ENCODE measurements around the gene CST5.

DNA sequence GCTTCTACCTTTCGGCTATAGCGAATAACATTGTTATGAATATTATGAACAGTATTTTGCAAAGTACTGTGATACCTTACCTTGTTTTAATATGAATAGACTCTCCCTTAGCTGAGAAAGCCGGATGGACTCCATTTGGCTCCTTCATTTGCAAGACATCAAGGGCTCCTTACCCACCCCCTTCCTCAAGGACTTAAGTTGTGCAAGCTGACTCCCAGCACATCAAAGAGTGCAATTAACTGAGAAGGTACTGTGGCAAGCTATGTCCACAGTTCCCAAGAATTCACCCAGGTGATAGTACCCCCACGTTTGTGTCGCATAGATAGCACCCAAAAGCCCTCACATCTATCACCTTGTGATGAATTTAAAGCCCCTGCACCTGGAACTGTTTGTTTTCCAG is 11.2 kb downstream of the CST5 start:
- TF ChIP-seq CTCF (IDR thresholded peaks at IDR 0.05; ENCODE audit: low read depth, low read length) (no peak), POLR2A (IDR thresholded peaks at IDR 0.05; ENCODE audit: extremely low read depth, insufficient read length) (no peak)
